Glomerular endothelial cell (primary cell): Measurements from ENCODE around the gene PPFIBP2. TPM values are rescaled to one million over a fixed set of nuclear protein-coding genes. Genes with fewer than 3 reads are reported as not detected.

Experiments used
- DNase-seq: peaks from one replicate; pipeline ENCODE4 v3.0.0-alpha.2; 2011; ENCODE audit warnings: low read depth, low spot score; ENCODE audit errors: extremely low read depth
- total RNA-seq: library from RNA; depleted of rRNA; stranded (reverse); fragments of >200 nt; gene quantifications from 2 replicates; pipeline ENCODE4 v1.2.3, GENCODE V29; 2015

The PPFIBP2 gene
- total RNA-seq, 1 donor from 2014 or later, result 2.4 TPM

DNA sequence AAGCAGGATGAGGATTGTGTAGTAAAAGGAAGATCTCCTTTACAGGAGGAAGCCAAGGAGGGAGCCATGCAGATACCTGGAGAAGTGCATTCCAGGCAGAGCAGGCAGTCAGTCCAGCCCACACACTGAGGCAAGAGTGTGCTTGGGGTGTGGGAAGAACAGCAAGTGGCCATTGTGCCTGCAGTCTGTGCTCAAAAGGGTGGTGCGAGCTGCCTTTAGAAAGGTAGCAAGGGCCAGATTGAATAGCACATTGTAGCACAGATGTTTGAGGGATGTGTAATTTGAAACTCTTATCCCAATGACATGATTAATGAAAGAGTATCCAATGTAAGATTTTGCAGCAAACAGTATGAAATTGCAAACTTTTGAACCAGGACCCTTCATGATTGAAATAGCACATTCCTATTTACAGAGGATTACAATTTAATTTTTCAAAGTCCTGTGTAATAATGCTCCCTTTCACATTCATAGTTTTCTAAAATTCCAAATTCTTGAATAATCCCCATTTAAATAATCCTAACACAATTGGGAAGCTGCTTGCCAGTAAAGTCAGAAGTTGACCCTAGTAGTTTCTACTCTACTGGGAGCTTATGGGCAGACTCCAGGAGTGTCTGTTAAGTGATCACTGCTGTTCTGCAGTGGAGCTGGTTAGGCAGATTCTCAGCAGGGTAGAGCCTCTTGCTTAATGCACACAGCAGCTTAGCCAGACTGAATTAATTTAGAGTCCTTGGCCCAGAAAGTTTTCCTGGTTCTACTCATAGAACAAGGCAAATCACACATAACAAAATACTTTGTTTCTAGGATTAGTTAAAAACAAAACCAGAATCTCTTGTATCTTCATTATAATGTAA lies 81.4 kb downstream of the PPFIBP2 start:
- no peak for DNase-seq

DNA sequence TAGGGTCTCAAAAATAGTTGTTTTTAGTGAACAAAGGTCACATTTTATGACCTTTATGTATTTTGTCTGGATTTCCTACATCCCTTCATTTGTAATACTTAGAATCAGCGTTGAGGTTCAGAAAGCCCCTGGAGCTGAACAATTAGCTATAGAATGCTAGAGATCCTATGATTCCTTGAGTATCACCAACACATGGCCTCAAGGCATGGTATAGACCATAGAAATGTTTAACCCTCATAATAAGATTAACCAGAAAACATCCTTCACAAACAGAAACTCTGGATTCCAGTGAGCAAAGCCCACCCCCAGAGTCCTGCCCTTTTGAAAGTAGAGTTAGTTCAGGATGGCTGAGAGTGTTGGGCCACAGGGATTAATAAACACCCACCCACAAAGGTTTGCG lies 82.2 kb downstream of the PPFIBP2 start:
- no peak for DNase-seq

- DNase-seq, result no peak
Observed at GRCh38 chr11:7596975-7597391, 83.2 kb downstream of the PPFIBP2 start.

GRCh38 chr11:7597620-7598019 lies 83.8 kb downstream of the PPFIBP2 start:
- no peak for DNase-seq

- DNase-seq, result no peak
Observed at GRCh38 chr11:7599209-7599608, 85.4 kb downstream of the PPFIBP2 start.

GRCh38 chr11:7600205-7600775 lies 86.5 kb downstream of the PPFIBP2 start:
- DNase-seq, result peak; percentile 66

- no peak for DNase-seq
Observed at GRCh38 chr11:7603031-7603781, 89.4 kb downstream of the PPFIBP2 start.

- peak; percentile 16 for DNase-seq
Observed at GRCh38 chr11:7604331-7604955, 90.6 kb downstream of the PPFIBP2 start.

DNA sequence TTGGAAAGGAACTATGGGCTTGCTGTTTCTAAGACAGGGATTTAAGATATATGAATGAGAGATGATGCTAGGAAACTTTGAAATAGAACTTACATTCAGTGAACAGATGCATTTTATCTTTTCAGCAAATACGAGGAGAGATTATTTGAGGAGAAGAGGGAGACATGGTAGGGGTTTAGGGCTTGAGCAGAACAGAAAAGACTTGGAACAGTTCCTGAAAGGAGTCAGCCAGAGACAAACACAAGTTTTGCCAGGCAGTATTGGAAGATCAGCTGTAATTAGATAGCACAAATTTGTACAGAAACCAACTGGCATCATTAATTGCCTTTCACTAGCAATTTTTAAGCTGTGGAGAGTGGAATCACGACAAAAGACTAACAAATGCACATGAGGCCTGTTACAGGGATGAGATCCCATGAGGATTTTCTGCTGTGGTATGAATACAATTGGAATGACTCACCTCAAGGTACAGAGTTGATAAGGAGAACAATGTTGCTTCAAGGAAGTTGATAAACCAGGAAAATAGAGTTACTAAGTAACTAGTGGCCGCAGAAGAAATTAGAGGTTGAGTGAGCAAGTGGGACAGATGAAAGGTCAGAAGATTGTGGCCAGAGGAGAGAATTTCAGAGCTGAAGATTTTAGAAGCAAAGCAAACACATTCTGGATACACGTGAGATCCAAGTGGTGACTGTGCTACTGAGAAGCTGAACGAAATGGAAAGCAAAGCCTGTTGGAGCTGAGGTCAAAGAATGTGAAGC lies 91.6 kb downstream of the PPFIBP2 start:
- peak; percentile 96 for DNase-seq

DNA sequence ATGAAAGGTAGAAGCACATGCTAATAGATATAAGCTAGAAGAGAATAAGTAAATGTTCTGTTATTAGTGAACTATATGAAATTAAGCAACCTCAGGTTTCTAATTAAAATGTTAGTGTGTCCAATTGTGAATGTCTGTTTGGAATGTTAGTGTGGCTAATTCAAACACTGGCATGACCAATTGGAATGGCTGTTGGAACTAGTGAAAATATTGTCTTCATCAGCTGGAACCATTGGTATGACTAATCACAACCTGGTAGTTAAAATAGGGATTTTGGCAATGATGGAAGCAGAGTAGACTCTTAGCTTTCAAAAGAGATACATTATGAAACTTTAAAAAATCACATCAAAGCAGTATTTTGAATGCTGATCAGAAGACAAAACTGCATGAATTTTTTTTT lies 92.7 kb downstream of the PPFIBP2 start:
- DNase-seq, result no peak

- no peak for DNase-seq
Observed at GRCh38 chr11:7609015-7609414, 95.2 kb downstream of the PPFIBP2 start.

DNA sequence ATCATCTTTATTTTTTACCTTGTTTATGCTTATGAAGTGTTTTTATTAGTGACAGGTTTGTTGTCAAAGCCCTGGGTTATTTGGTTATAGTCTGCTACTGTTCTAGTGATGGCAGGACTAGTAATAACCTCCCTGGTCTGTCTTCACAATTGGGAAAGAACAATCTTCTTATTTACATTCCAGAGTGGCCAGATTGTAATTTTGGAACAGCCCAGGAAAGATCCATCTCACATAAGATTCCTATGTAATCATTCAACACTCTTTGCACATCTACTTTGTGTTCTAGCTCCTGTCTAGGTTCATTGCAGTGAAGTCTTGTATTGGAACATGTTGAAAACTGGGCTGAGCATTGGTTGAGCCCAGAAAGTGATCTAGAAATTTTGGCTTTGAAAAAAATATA lies 95.7 kb downstream of the PPFIBP2 start:
- DNase-seq, result no peak

GRCh38 chr11:7610393-7610792 lies 96.6 kb downstream of the PPFIBP2 start:
- no peak for DNase-seq

- no peak for DNase-seq
Observed at GRCh38 chr11:7611411-7611810, 97.6 kb downstream of the PPFIBP2 start.

DNA sequence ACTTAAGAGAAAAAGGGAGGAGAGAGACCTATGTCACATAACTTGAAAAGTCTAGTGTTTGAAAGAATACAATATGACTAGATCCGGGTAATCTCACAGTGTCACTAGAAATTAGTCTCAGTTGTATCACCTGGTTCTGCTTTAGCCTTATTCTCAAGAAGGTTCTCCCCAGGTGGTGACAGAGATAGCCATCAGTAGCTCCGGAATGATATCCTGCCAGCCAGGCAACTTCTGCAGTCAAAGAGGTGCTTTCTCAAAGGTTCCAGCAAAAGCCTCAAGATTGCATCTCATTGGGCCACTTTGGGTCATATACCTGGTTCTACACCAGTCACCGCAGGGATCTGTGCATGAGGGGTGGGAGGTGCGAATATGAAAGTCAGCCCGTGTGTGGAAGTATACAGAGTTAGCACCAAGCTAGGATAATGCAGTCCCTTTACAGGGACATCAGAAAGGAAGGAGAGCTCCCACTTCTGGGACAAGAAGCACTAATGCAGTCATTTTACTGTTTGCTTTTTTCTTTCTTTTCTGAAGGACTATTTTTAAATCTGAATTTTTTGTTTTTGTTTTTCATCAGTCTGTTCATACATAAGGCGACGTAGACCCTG lies 98.4 kb downstream of the PPFIBP2 start:
- DNase-seq, result no peak

DNA sequence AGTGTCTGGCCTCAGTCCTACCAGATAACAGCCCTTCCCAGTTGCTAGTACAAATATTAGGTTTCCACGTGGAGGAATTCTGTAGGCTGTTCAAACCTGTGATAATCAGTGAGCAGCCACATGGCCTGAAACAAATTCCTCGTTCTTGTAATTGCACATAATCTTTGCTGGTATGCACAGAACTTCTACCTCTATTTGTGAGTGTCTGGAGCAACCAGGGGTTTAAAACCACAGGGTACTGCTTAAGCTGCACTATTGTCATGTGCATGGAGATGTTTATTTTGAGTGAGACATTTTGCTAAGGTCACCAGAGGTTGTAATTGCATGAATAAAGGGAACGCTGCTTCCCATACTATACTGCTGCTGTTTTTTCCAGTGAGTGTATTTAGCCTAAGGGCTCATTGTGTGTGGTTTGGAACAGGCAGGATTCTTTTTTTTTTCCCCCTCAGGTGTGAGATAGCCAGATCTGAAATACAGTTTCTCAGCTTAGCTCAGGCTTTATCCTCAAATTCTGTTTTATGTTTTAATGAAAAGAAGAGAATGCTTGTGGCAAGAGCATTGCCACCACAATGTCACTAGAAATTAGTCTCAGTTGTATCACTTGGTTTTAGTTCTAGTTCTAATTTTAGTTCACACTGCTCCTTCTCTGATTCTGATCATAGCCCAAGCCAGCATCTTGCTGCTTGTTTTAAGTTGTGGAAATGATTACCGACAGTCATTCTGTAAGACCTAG lies 99.0 kb downstream of the PPFIBP2 start:
- no peak for DNase-seq

- no peak for DNase-seq
Observed at GRCh38 chr11:7613394-7613720, 99.6 kb downstream of the PPFIBP2 start.

GRCh38 chr11:7614656-7615055 lies 100.9 kb downstream of the PPFIBP2 start:
- no peak for DNase-seq

DNA sequence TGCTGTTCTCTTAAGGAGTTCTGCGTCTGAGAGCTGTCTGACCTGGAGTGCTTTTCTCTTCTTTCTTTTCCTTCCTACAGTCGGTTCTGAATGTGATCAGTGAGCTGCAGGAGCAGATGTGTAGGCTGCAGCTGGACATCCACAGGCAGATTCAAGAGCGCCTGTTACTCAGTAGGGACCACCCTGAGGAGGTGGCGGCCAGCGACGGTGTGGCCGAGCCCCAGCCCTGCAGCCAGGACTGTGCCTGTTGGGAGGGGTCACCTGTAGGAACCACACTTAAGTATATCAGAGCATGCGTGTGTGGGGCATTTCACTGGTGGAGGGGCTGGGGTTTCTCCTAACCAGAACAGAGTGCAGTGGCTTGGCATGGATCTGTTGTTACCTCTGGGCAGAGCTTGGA lies 103.2 kb downstream of the PPFIBP2 start:
- DNase-seq, result no peak

DNA sequence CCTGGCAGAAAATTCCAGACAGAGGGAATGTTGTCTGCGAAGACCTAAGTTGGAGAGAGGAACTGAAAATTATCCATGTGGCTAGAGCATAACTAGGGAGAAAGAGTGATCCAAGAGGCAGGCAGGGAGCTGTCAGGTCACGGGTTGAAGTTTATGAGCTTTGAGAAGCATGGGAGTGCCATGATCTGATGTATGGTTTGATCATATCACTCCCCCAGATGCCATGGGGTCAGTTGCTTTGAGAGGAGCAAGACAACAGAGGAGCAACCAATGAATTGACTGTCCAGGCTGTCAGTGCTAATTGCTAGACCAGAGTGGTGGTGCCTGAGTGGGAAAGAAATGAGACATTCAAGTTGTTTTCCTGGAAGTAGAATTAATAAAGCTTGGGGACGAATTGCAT lies 105.5 kb downstream of the PPFIBP2 start:
- DNase-seq, result no peak
